Karpas-422 (cell line): ENCODE data around the gene SALL1. TPM values are rescaled to one million over a fixed set of nuclear protein-coding genes. Genes with fewer than 3 reads are reported as not detected.

Experiments
- DNase-seq: peaks from one replicate; pipeline ENCODE4 v3.0.0-alpha.2; 2015
- H2AFZ ChIP-seq: fragments of 200-600 bp; sonication (generic); 2 replicates; pipeline ENCODE4 v1.6.1; 2014; ENCODE audit warnings: antibody characterized with exemption, low read length, mixed read lengths
- H3K27ac ChIP-seq: fragments of 200-600 bp; sonication (generic); 2 replicates; pipeline ENCODE4 v1.5.1; 2014; ENCODE audit warnings: mild to moderate bottlenecking, low read length, moderate library complexity
- H3K27me3 ChIP-seq: fragments of 200-600 bp; sonication (generic); 2 replicates; pipeline ENCODE4 v1.6.1; 2014; ENCODE audit warnings: low read length, mixed read lengths
- H3K36me3 ChIP-seq: fragments of 200-600 bp; sonication (generic); 2 replicates; pipeline ENCODE4 v1.6.1; 2014; ENCODE audit warnings: low read length, mixed read lengths; ENCODE audit not compliant: insufficient read depth
- H3K4me1 ChIP-seq: fragments of 200-600 bp; sonication (generic); 2 replicates; pipeline ENCODE4 v1.6.1; 2014; ENCODE audit warnings: mild to moderate bottlenecking, low read length, mixed read lengths
- H3K4me2 ChIP-seq: fragments of 200-600 bp; sonication (generic); 2 replicates; pipeline ENCODE4 v1.6.1; 2014; ENCODE audit warnings: low read length, low read depth, mild to moderate bottlenecking; ENCODE audit not compliant: poor library complexity, severe bottlenecking
- H3K4me3 ChIP-seq: fragments of 200-600 bp; sonication (generic); 2 replicates; pipeline ENCODE4 v1.5.1; 2014; ENCODE audit warnings: mild to moderate bottlenecking, antibody characterized with exemption, low read length, mixed read lengths
- H3K79me2 ChIP-seq: fragments of 200-600 bp; sonication (generic); 2 replicates; pipeline ENCODE4 v1.6.1; 2014; ENCODE audit warnings: mild to moderate bottlenecking, low read length, mixed read lengths
- H3K9ac ChIP-seq: fragments of 200-600 bp; sonication (generic); 2 replicates; pipeline ENCODE4 v1.6.0; 2014; ENCODE audit warnings: low read length
- H3K9me2 ChIP-seq: fragments of 200-600 bp; sonication (generic), shearing (Covaris generic); replicated peaks from 2 replicates; pipeline ENCODE4 v1.6.0; 2014; ENCODE audit warnings: mild to moderate bottlenecking, low read length, moderate library complexity; ENCODE audit not compliant: insufficient read depth
- H3K9me3 ChIP-seq: fragments of 300-700, 200-600 bp; sonication (generic); 2 replicates; pipeline ENCODE4 v1.6.1; 2014; ENCODE audit warnings: low read length, mixed read lengths
- H4K20me1 ChIP-seq: fragments of 200-600 bp; sonication (generic); 2 replicates; pipeline ENCODE4 v1.6.1; 2014; ENCODE audit warnings: mild to moderate bottlenecking, antibody characterized with exemption, low read length, low read depth; ENCODE audit not compliant: insufficient read depth
- total RNA-seq: library from RNA; depleted of rRNA; stranded (reverse); fragments of >200 nt; shearing (Covaris generic); gene quantifications from 2 replicates; pipeline ENCODE4 v1.2.3, GENCODE V29; 2014; ENCODE audit warnings: low replicate concordance

SALL1 gene
- total RNA-seq, 1 experiment from 2014 or later: not detected

GRCh38 chr16:51172368-51172767 is 21.3 kb upstream of the SALL1 start:
- no peak overlapping the region for H3K27ac ChIP-seq
- H3K79me2 ChIP-seq: no peaks in the 10 kb centered on the region
- no peak overlapping the region for H3K4me2 ChIP-seq
- H3K9me2 ChIP-seq: no peaks in the 10 kb centered on the region
- H3K27me3 ChIP-seq: no peaks in the 10 kb centered on the region
- no peak overlapping the region for H3K4me3 ChIP-seq
- no peak overlapping the region for H3K9ac ChIP-seq
- H3K36me3 ChIP-seq: no peaks in the 10 kb centered on the region
- no peaks in the 10 kb centered on the region for H3K4me1 ChIP-seq
- H3K9me3 ChIP-seq: no peaks in the 10 kb centered on the region
- H4K20me1 ChIP-seq: no peaks in the 10 kb centered on the region
- H2AFZ ChIP-seq: no peak overlapping the region
- DNase-seq: no peak

GRCh38 chr16:51168755-51169154 is 17.7 kb upstream of the SALL1 start:
- Histone ChIP-seq H3K27ac (no peak overlapping the region), H3K79me2 (no peaks in the 10 kb centered on the region), H3K36me3 (no peaks in the 10 kb centered on the region), H3K27me3 (no peaks in the 10 kb centered on the region), H3K9ac (no peak overlapping the region), H3K4me3 (no peak overlapping the region), H3K9me3 (no peaks in the 10 kb centered on the region), H3K4me1 (no peaks in the 10 kb centered on the region), H4K20me1 (no peaks in the 10 kb centered on the region), H3K9me2 (no peaks in the 10 kb centered on the region), H3K4me2 (no peak overlapping the region), H2AFZ (no peak overlapping the region)
- no peak for DNase-seq

GRCh38 chr16:51167170-51167895 is 16.3 kb upstream of the SALL1 start:
- no peak for DNase-seq
- H3K27me3 ChIP-seq: no peaks in the 10 kb centered on the region
- H3K9me3 ChIP-seq: no peaks in the 10 kb centered on the region

GRCh38 chr16:51166541-51166940 is 15.5 kb upstream of the SALL1 start:
- Histone ChIP-seq H4K20me1 (no peaks in the 10 kb centered on the region), H3K4me1 (no peaks in the 10 kb centered on the region), H3K4me2 (no peak overlapping the region), H3K27me3 (no peaks in the 10 kb centered on the region), H3K27ac (no peak overlapping the region), H3K9me3 (no peaks in the 10 kb centered on the region), H3K36me3 (no peaks in the 10 kb centered on the region), H3K9ac (no peak overlapping the region), H2AFZ (no peak overlapping the region), H3K4me3 (no peak overlapping the region), H3K9me2 (no peaks in the 10 kb centered on the region), H3K79me2 (no peaks in the 10 kb centered on the region)
- DNase-seq: no peak

More at GRCh38 chr16:51167170-51167895, 16.3 kb upstream of the SALL1 start:
- Histone ChIP-seq H3K4me1 (no peaks in the 10 kb centered on the region), H4K20me1 (no peaks in the 10 kb centered on the region), H3K4me2 (no peak overlapping the region), H2AFZ (no peak overlapping the region), H3K4me3 (no peak overlapping the region), H3K9ac (no peak overlapping the region), H3K27ac (no peak overlapping the region), H3K79me2 (no peaks in the 10 kb centered on the region), H3K9me2 (no peaks in the 10 kb centered on the region), H3K36me3 (no peaks in the 10 kb centered on the region)

- no peak overlapping the region for H3K27ac ChIP-seq
- H3K9me3 ChIP-seq: no peaks in the 10 kb centered on the region
- H3K9ac ChIP-seq: no peak overlapping the region
- H3K4me2 ChIP-seq: no peak overlapping the region
- no peaks in the 10 kb centered on the region for H3K79me2 ChIP-seq
- no peaks in the 10 kb centered on the region for H3K4me1 ChIP-seq
- H3K36me3 ChIP-seq: no peaks in the 10 kb centered on the region
- H4K20me1 ChIP-seq: no peaks in the 10 kb centered on the region
- H3K9me2 ChIP-seq: no peaks in the 10 kb centered on the region
- H2AFZ ChIP-seq: no peak overlapping the region
- no peak overlapping the region for H3K4me3 ChIP-seq
- DNase-seq: no peak
- H3K27me3 ChIP-seq: no peaks in the 10 kb centered on the region
Measured at GRCh38 chr16:51166091-51166490, 15.0 kb upstream of the SALL1 start.

- Histone ChIP-seq H2AFZ (no peak overlapping the region), H3K4me3 (no peak overlapping the region), H3K27ac (no peak overlapping the region), H3K9me2 (no peaks in the 10 kb centered on the region), H3K79me2 (no peaks in the 10 kb centered on the region), H3K9ac (no peak overlapping the region), H4K20me1 (no peaks in the 10 kb centered on the region), H3K27me3 (no peaks in the 10 kb centered on the region), H3K4me2 (no peak overlapping the region), H3K4me1 (no peaks in the 10 kb centered on the region), H3K36me3 (no peaks in the 10 kb centered on the region), H3K9me3 (no peaks in the 10 kb centered on the region)
- no peak for DNase-seq
Measured at GRCh38 chr16:51165043-51165442, 14.0 kb upstream of the SALL1 start.

GRCh38 chr16:51164574-51164973 is 13.5 kb upstream of the SALL1 start:
- Histone ChIP-seq H3K9me2 (no peaks in the 10 kb centered on the region), H2AFZ (no peak overlapping the region), H3K27ac (no peak overlapping the region), H3K27me3 (no peaks in the 10 kb centered on the region), H3K4me1 (no peaks in the 10 kb centered on the region), H3K4me3 (no peak overlapping the region), H3K36me3 (no peaks in the 10 kb centered on the region), H3K9me3 (no peaks in the 10 kb centered on the region), H3K4me2 (no peak overlapping the region), H3K9ac (no peak overlapping the region), H3K79me2 (no peaks in the 10 kb centered on the region), H4K20me1 (no peaks in the 10 kb centered on the region)
- no peak for DNase-seq

GRCh38 chr16:51163894-51164566 is 13.0 kb upstream of the SALL1 start:
- H3K4me1 ChIP-seq: no peaks in the 10 kb centered on the region
- DNase-seq: no peak
- no peak overlapping the region for H3K27ac ChIP-seq
- H3K9me2 ChIP-seq: no peaks in the 10 kb centered on the region
- H3K27me3 ChIP-seq: no peaks in the 10 kb centered on the region
- no peak overlapping the region for H3K9ac ChIP-seq
- no peaks in the 10 kb centered on the region for H3K36me3 ChIP-seq
- H3K9me3 ChIP-seq: no peaks in the 10 kb centered on the region
- no peaks in the 10 kb centered on the region for H4K20me1 ChIP-seq
- no peak overlapping the region for H2AFZ ChIP-seq
- no peak overlapping the region for H3K4me2 ChIP-seq
- no peaks in the 10 kb centered on the region for H3K79me2 ChIP-seq
- H3K4me3 ChIP-seq: no peak overlapping the region
